Activated T-helper 2 cell treated with anti-CD3 and anti-CD28 coated beads, Interferon-gamma antibody, Interleukin-2, Interleukin-4, amounts not matched to agents 10 μg/mL and 5 μg/mL and 100 μg/mL, durations not matched to agents 14 hours and 24 hours and 36 hours (primary cell): Measurements from ENCODE around the gene CAV1. TPM values are rescaled to one million over a fixed set of nuclear protein-coding genes. Genes with fewer than 3 reads are reported as not detected.

Experiments
- DNase-seq: peaks from one replicate; pipeline ENCODE4 v3.0.0; 2021; ENCODE audit warnings: low spot score
- H3K27ac Mint-ChIP-seq: one replicate; pipeline ENCODE4 v1.8.0; 2021; ENCODE audit warnings: mixed read lengths
- H3K27me3 Mint-ChIP-seq: one replicate; pipeline ENCODE4 v1.8.0; 2021; ENCODE audit warnings: low read depth, mixed read lengths
- H3K36me3 Mint-ChIP-seq: one replicate; pipeline ENCODE4 v1.8.0; 2021; ENCODE audit warnings: low read depth, mixed read lengths
- H3K4me1 Mint-ChIP-seq: one replicate; pipeline ENCODE4 v1.8.0; 2021; ENCODE audit warnings: low read depth, mixed read lengths
- H3K4me3 Mint-ChIP-seq: one replicate; pipeline ENCODE4 v1.8.0; 2021; ENCODE audit warnings: low read depth, mild to moderate bottlenecking, moderate library complexity, mixed read lengths
- H3K9me3 Mint-ChIP-seq: one replicate; pipeline ENCODE4 v1.8.0; 2021; ENCODE audit warnings: mixed read lengths
- intact Hi-C: fragments of 100-400 bp; cut with micrococcal nuclease; formaldehyde crosslinking; loops from one replicate; pipeline ENCODE4 v1.15.1; 2023
- total RNA-seq: library from RNA; stranded (reverse); gene quantifications from 2 replicates; pipeline ENCODE4 v1.2.3, GENCODE V29; 2022

The CAV1 gene
- total RNA-seq, 1 donor from 2014 or later = 0.41 TPM

GRCh38 chr7:116557066-116557585 lies 32.3 kb downstream of the CAV1 start:
- no peak for DNase-seq
- intact Hi-C loops = no loop called here
- Mint-ChIP-seq H3K27me3 (peaks cover 32% of the 10 kb centered on the region), H3K27ac (no peak overlapping the region), H3K4me3 (no peak overlapping the region), H3K9me3 (no peaks in the 10 kb centered on the region), H3K4me1 (no peaks in the 10 kb centered on the region), H3K36me3 (no peaks in the 10 kb centered on the region)

- Mint-ChIP-seq H3K27ac (no peak overlapping the region), H3K4me1 (no peaks in the 10 kb centered on the region), H3K9me3 (no peaks in the 10 kb centered on the region), H3K27me3 (peaks cover 33% of the 10 kb centered on the region), H3K4me3 (no peak overlapping the region), H3K36me3 (no peaks in the 10 kb centered on the region)
- no peak for DNase-seq
- intact Hi-C loops = no loop called here
Measured at GRCh38 chr7:116557901-116558300, 33.1 kb downstream of the CAV1 start.

GRCh38 chr7:116560021-116560970 lies 35.5 kb downstream of the CAV1 start:
- DNase-seq = no peak
- H3K4me1 Mint-ChIP-seq = no peaks in the 10 kb centered on the region
- H3K36me3 Mint-ChIP-seq = no peaks in the 10 kb centered on the region
- peaks cover 30% of the 10 kb centered on the region for H3K27me3 Mint-ChIP-seq
- no peak overlapping the region for H3K27ac Mint-ChIP-seq
- no peak overlapping the region for H3K4me3 Mint-ChIP-seq
- no peaks in the 10 kb centered on the region for H3K9me3 Mint-ChIP-seq
- intact Hi-C loops = no loop called here

GRCh38 chr7:116561697-116562483 lies 37.1 kb downstream of the CAV1 start:
- no peaks in the 10 kb centered on the region for H3K36me3 Mint-ChIP-seq
- DNase-seq = no peak
- peaks cover 29% of the 10 kb centered on the region for H3K27me3 Mint-ChIP-seq
- no peaks in the 10 kb centered on the region for H3K4me1 Mint-ChIP-seq
- H3K27ac Mint-ChIP-seq = no peak overlapping the region
- intact Hi-C loops = no loop called here
- no peaks in the 10 kb centered on the region for H3K9me3 Mint-ChIP-seq
- H3K4me3 Mint-ChIP-seq = no peak overlapping the region

- Mint-ChIP-seq H3K36me3 (no peaks in the 10 kb centered on the region), H3K27me3 (peaks cover 31% of the 10 kb centered on the region)
- intact Hi-C loops = no loop called here
Measured at GRCh38 chr7:116562529-116563121, 37.8 kb downstream of the CAV1 start.

GRCh38 chr7:116565981-116566380 lies 41.1 kb downstream of the CAV1 start:
- H3K27ac Mint-ChIP-seq = no peak overlapping the region
- intact Hi-C loops = no loop called here
- H3K36me3 Mint-ChIP-seq = no peaks in the 10 kb centered on the region
- DNase-seq = no peak
- H3K9me3 Mint-ChIP-seq = no peaks in the 10 kb centered on the region
- H3K27me3 Mint-ChIP-seq = peaks cover 32% of the 10 kb centered on the region
- H3K4me3 Mint-ChIP-seq = no peak overlapping the region
- no peaks in the 10 kb centered on the region for H3K4me1 Mint-ChIP-seq

More at GRCh38 chr7:116562529-116563121, 37.8 kb downstream of the CAV1 start:
- H3K27ac Mint-ChIP-seq = no peak overlapping the region
- H3K4me3 Mint-ChIP-seq = no peak overlapping the region
- no peaks in the 10 kb centered on the region for H3K9me3 Mint-ChIP-seq
- no peak for DNase-seq
- H3K4me1 Mint-ChIP-seq = no peaks in the 10 kb centered on the region

- H3K4me3 Mint-ChIP-seq = no peak overlapping the region
- intact Hi-C loops = no loop called here
- DNase-seq = no peak
- H3K4me1 Mint-ChIP-seq = no peaks in the 10 kb centered on the region
- H3K27me3 Mint-ChIP-seq = peaks cover 34% of the 10 kb centered on the region
- no peaks in the 10 kb centered on the region for H3K36me3 Mint-ChIP-seq
- H3K9me3 Mint-ChIP-seq = no peaks in the 10 kb centered on the region
- no peak overlapping the region for H3K27ac Mint-ChIP-seq
Measured at GRCh38 chr7:116566666-116567065, 41.8 kb downstream of the CAV1 start.

GRCh38 chr7:116569737-116570136 lies 44.9 kb downstream of the CAV1 start:
- no peaks in the 10 kb centered on the region for H3K9me3 Mint-ChIP-seq
- H3K4me3 Mint-ChIP-seq = no peak overlapping the region
- H3K36me3 Mint-ChIP-seq = no peaks in the 10 kb centered on the region
- no peaks in the 10 kb centered on the region for H3K4me1 Mint-ChIP-seq
- intact Hi-C loops = no loop called here
- H3K27ac Mint-ChIP-seq = no peak overlapping the region
- DNase-seq = no peak
- H3K27me3 Mint-ChIP-seq = peaks cover 27% of the 10 kb centered on the region

- DNase-seq = no peak
- Mint-ChIP-seq H3K27me3 (peaks cover 22% of the 10 kb centered on the region), H3K9me3 (no peaks in the 10 kb centered on the region), H3K4me1 (no peaks in the 10 kb centered on the region), H3K4me3 (no peak overlapping the region), H3K36me3 (no peaks in the 10 kb centered on the region), H3K27ac (no peak overlapping the region)
- intact Hi-C loops = no loop called here
Measured at GRCh38 chr7:116570306-116570705, 45.5 kb downstream of the CAV1 start.

GRCh38 chr7:116571037-116571436 lies 46.2 kb downstream of the CAV1 start:
- Mint-ChIP-seq H3K4me1 (no peaks in the 10 kb centered on the region), H3K4me3 (no peak overlapping the region), H3K27ac (no peak overlapping the region), H3K27me3 (peaks cover 22% of the 10 kb centered on the region), H3K9me3 (no peaks in the 10 kb centered on the region), H3K36me3 (no peaks in the 10 kb centered on the region)
- DNase-seq = no peak
- intact Hi-C loops = no loop called here

GRCh38 chr7:116571552-116571951 lies 46.7 kb downstream of the CAV1 start:
- no peak overlapping the region for H3K4me3 Mint-ChIP-seq
- no peak for DNase-seq
- peaks cover 22% of the 10 kb centered on the region for H3K27me3 Mint-ChIP-seq
- no peak overlapping the region for H3K27ac Mint-ChIP-seq
- intact Hi-C loops = no loop called here
- H3K36me3 Mint-ChIP-seq = no peaks in the 10 kb centered on the region
- no peaks in the 10 kb centered on the region for H3K9me3 Mint-ChIP-seq
- H3K4me1 Mint-ChIP-seq = no peaks in the 10 kb centered on the region

- H3K27me3 Mint-ChIP-seq = peaks cover 20% of the 10 kb centered on the region
- H3K4me1 Mint-ChIP-seq = peaks cover 4% of the 10 kb centered on the region
- H3K9me3 Mint-ChIP-seq = no peaks in the 10 kb centered on the region
- intact Hi-C loops = no loop called here
- H3K27ac Mint-ChIP-seq = no peak overlapping the region
- no peak for DNase-seq
- no peak overlapping the region for H3K4me3 Mint-ChIP-seq
- no peaks in the 10 kb centered on the region for H3K36me3 Mint-ChIP-seq
Measured at GRCh38 chr7:116572036-116572435, 47.2 kb downstream of the CAV1 start.
